ENCODE results near the gene OSBP2. TPM values are rescaled to one million over a fixed set of nuclear protein-coding genes. Genes with fewer than 3 reads are reported as not detected.

Gene OSBP2
- polyA plus RNA-seq, 2 donors = 2.5 to 2.7 TPM

GRCh38 chr22:30884211-30885000 lies 189.7 kb downstream of the OSBP2 start:
- no peak overlapping the region for H3K27ac ChIP-seq (ENCODE audit: low read depth in 2 of 2, low read length in 1 of 2)
- no peaks in the 10 kb centered on the region for H3K27me3 ChIP-seq (ENCODE audit: control insufficient read depth in 1 of 2, insufficient read depth in 2 of 2, low read length in 2 of 2)
- 88 to 92% methylated on average over 17 to 18 of the region's 18 CpGs for WGBS, 2 donors
- peaks cover 0 to 8% of the 10 kb centered on the region in 2 donors for H3K4me1 ChIP-seq (ENCODE audit: control insufficient read depth in 2 of 2, insufficient read depth in 2 of 2, low read length in 1 of 2)
- H3K9me3 ChIP-seq (ENCODE audit: control insufficient read depth in 2 of 2, insufficient read depth in 1 of 2, low read depth in 1 of 2, low read length in 1 of 2) = no peaks in the 10 kb centered on the region
- H3K36me3 ChIP-seq (ENCODE audit: control insufficient read depth in 2 of 2, insufficient read depth in 2 of 2, low read length in 1 of 2) = peaks cover 0 to 5% of the 10 kb centered on the region in 2 donors
- H3K4me3 ChIP-seq (ENCODE audit: low read depth in 1 of 2, low read length in 2 of 2) = no peak overlapping the region

- Histone ChIP-seq H3K27ac (ENCODE audit: low read depth in 2 of 2, low read length in 1 of 2) (no peak overlapping the region), H3K36me3 (ENCODE audit: control insufficient read depth in 2 of 2, insufficient read depth in 2 of 2, low read length in 1 of 2) (peaks cover 0 to 9% of the 10 kb centered on the region in 2 donors), H3K4me1 (ENCODE audit: control insufficient read depth in 2 of 2, insufficient read depth in 2 of 2, low read length in 1 of 2) (peaks cover 0 to 8% of the 10 kb centered on the region in 2 donors), H3K4me3 (ENCODE audit: low read depth in 1 of 2, low read length in 2 of 2) (no peak overlapping the region), H3K27me3 (ENCODE audit: control insufficient read depth in 1 of 2, insufficient read depth in 2 of 2, low read length in 2 of 2) (no peaks in the 10 kb centered on the region), H3K9me3 (ENCODE audit: control insufficient read depth in 2 of 2, insufficient read depth in 1 of 2, low read depth in 1 of 2, low read length in 1 of 2) (no peaks in the 10 kb centered on the region)
- 76 to 82% methylated on average over 5 of the region's 5 CpGs for WGBS, 2 donors
Observed at GRCh38 chr22:30885001-30885366, 190.3 kb downstream of the OSBP2 start.

GRCh38 chr22:30885591-30885990 lies 190.9 kb downstream of the OSBP2 start:
- 90 to 91% methylated on average over 9 of the region's 9 CpGs for WGBS, 2 donors
- Histone ChIP-seq H3K27me3 (ENCODE audit: control insufficient read depth in 1 of 2, insufficient read depth in 2 of 2, low read length in 2 of 2) (no peaks in the 10 kb centered on the region), H3K4me1 (ENCODE audit: control insufficient read depth in 2 of 2, insufficient read depth in 2 of 2, low read length in 1 of 2) (peaks cover 0 to 8% of the 10 kb centered on the region in 2 donors), H3K4me3 (ENCODE audit: low read depth in 1 of 2, low read length in 2 of 2) (no peak overlapping the region), H3K36me3 (ENCODE audit: control insufficient read depth in 2 of 2, insufficient read depth in 2 of 2, low read length in 1 of 2) (peaks cover 0 to 12% of the 10 kb centered on the region in 2 donors), H3K9me3 (ENCODE audit: control insufficient read depth in 2 of 2, insufficient read depth in 1 of 2, low read depth in 1 of 2, low read length in 1 of 2) (no peaks in the 10 kb centered on the region), H3K27ac (ENCODE audit: low read depth in 2 of 2, low read length in 1 of 2) (peak overlapping the region in 1 of 2 donors; percentile 2)

- Histone ChIP-seq H3K9me3 (ENCODE audit: control insufficient read depth in 2 of 2, insufficient read depth in 1 of 2, low read depth in 1 of 2, low read length in 1 of 2) (no peaks in the 10 kb centered on the region), H3K27ac (ENCODE audit: low read depth in 2 of 2, low read length in 1 of 2) (no peak overlapping the region), H3K36me3 (ENCODE audit: control insufficient read depth in 2 of 2, insufficient read depth in 2 of 2, low read length in 1 of 2) (peaks cover 0 to 17% of the 10 kb centered on the region in 2 donors), H3K4me1 (ENCODE audit: control insufficient read depth in 2 of 2, insufficient read depth in 2 of 2, low read length in 1 of 2) (peaks cover 0 to 2% of the 10 kb centered on the region in 2 donors), H3K27me3 (ENCODE audit: control insufficient read depth in 1 of 2, insufficient read depth in 2 of 2, low read length in 2 of 2) (no peaks in the 10 kb centered on the region), H3K4me3 (ENCODE audit: low read depth in 1 of 2, low read length in 2 of 2) (no peak overlapping the region)
- WGBS, 2 donors = 91 to 94% methylated on average over 11 of the region's 11 CpGs
Observed at GRCh38 chr22:30887453-30887852, 192.8 kb downstream of the OSBP2 start.

- peaks cover 0 to 2% of the 10 kb centered on the region in 2 donors for H3K4me1 ChIP-seq (ENCODE audit: control insufficient read depth in 2 of 2, insufficient read depth in 2 of 2, low read length in 1 of 2)
- H3K36me3 ChIP-seq (ENCODE audit: control insufficient read depth in 2 of 2, insufficient read depth in 2 of 2, low read length in 1 of 2) = peaks cover 0 to 20% of the 10 kb centered on the region in 2 donors
- no peak overlapping the region for H3K27ac ChIP-seq (ENCODE audit: low read depth in 2 of 2, low read length in 1 of 2)
- H3K4me3 ChIP-seq (ENCODE audit: low read depth in 1 of 2, low read length in 2 of 2) = no peak overlapping the region
- 86 to 96% methylated on average over 5 of the region's 5 CpGs for WGBS, 2 donors
- no peaks in the 10 kb centered on the region for H3K9me3 ChIP-seq (ENCODE audit: control insufficient read depth in 2 of 2, insufficient read depth in 1 of 2, low read depth in 1 of 2, low read length in 1 of 2)
- no peaks in the 10 kb centered on the region for H3K27me3 ChIP-seq (ENCODE audit: control insufficient read depth in 1 of 2, insufficient read depth in 2 of 2, low read length in 2 of 2)
Observed at GRCh38 chr22:30887861-30888260, 193.2 kb downstream of the OSBP2 start.

GRCh38 chr22:30889268-30889995 lies 194.8 kb downstream of the OSBP2 start:
- H3K27ac ChIP-seq (ENCODE audit: low read depth in 2 of 2, low read length in 1 of 2) = no peak overlapping the region
- H3K4me1 ChIP-seq (ENCODE audit: control insufficient read depth in 2 of 2, insufficient read depth in 2 of 2, low read length in 1 of 2) = peaks cover 0 to 2% of the 10 kb centered on the region in 2 donors
- no peak overlapping the region for H3K4me3 ChIP-seq (ENCODE audit: low read depth in 1 of 2, low read length in 2 of 2)
- H3K27me3 ChIP-seq (ENCODE audit: control insufficient read depth in 1 of 2, insufficient read depth in 2 of 2, low read length in 2 of 2) = no peaks in the 10 kb centered on the region
- H3K9me3 ChIP-seq (ENCODE audit: control insufficient read depth in 2 of 2, insufficient read depth in 1 of 2, low read depth in 1 of 2, low read length in 1 of 2) = no peaks in the 10 kb centered on the region
- 89 to 90% methylated on average over 17 of the region's 17 CpGs for WGBS, 2 donors
- peaks cover 0 to 22% of the 10 kb centered on the region in 2 donors for H3K36me3 ChIP-seq (ENCODE audit: control insufficient read depth in 2 of 2, insufficient read depth in 2 of 2, low read length in 1 of 2)

- H3K4me3 ChIP-seq (ENCODE audit: low read depth in 1 of 2, low read length in 2 of 2) = no peak overlapping the region
- no peaks in the 10 kb centered on the region for H3K9me3 ChIP-seq (ENCODE audit: control insufficient read depth in 2 of 2, insufficient read depth in 1 of 2, low read depth in 1 of 2, low read length in 1 of 2)
- WGBS, 2 donors = 90 to 91% methylated on average over 9 of the region's 9 CpGs
- H3K36me3 ChIP-seq (ENCODE audit: control insufficient read depth in 2 of 2, insufficient read depth in 2 of 2, low read length in 1 of 2) = peaks cover 0 to 22% of the 10 kb centered on the region in 2 donors
- H3K4me1 ChIP-seq (ENCODE audit: control insufficient read depth in 2 of 2, insufficient read depth in 2 of 2, low read length in 1 of 2) = no peaks in the 10 kb centered on the region
- H3K27ac ChIP-seq (ENCODE audit: low read depth in 2 of 2, low read length in 1 of 2) = no peak overlapping the region
- H3K27me3 ChIP-seq (ENCODE audit: control insufficient read depth in 1 of 2, insufficient read depth in 2 of 2, low read length in 2 of 2) = no peaks in the 10 kb centered on the region
Observed at GRCh38 chr22:30889996-30890480, 195.4 kb downstream of the OSBP2 start.

GRCh38 chr22:30890686-30891442 lies 196.2 kb downstream of the OSBP2 start:
- no peaks in the 10 kb centered on the region for H3K4me1 ChIP-seq (ENCODE audit: control insufficient read depth in 2 of 2, insufficient read depth in 2 of 2, low read length in 1 of 2)
- WGBS, 2 donors = 80 to 83% methylated on average over 17 of the region's 17 CpGs
- H3K36me3 ChIP-seq (ENCODE audit: control insufficient read depth in 2 of 2, insufficient read depth in 2 of 2, low read length in 1 of 2) = peaks cover 0 to 22% of the 10 kb centered on the region in 2 donors
- no peak overlapping the region for H3K4me3 ChIP-seq (ENCODE audit: low read depth in 1 of 2, low read length in 2 of 2)
- H3K27me3 ChIP-seq (ENCODE audit: control insufficient read depth in 1 of 2, insufficient read depth in 2 of 2, low read length in 2 of 2) = no peaks in the 10 kb centered on the region
- H3K27ac ChIP-seq (ENCODE audit: low read depth in 2 of 2, low read length in 1 of 2) = no peak overlapping the region
- no peaks in the 10 kb centered on the region for H3K9me3 ChIP-seq (ENCODE audit: control insufficient read depth in 2 of 2, insufficient read depth in 1 of 2, low read depth in 1 of 2, low read length in 1 of 2)

GRCh38 chr22:30891443-30891755 lies 196.7 kb downstream of the OSBP2 start:
- H3K36me3 ChIP-seq (ENCODE audit: control insufficient read depth in 2 of 2, insufficient read depth in 2 of 2, low read length in 1 of 2) = peaks cover 0 to 22% of the 10 kb centered on the region in 2 donors
- WGBS, 2 donors = 87 to 88% methylated on average over 8 of the region's 8 CpGs
- H3K27me3 ChIP-seq (ENCODE audit: control insufficient read depth in 1 of 2, insufficient read depth in 2 of 2, low read length in 2 of 2) = no peaks in the 10 kb centered on the region
- no peak overlapping the region for H3K27ac ChIP-seq (ENCODE audit: low read depth in 2 of 2, low read length in 1 of 2)
- H3K4me1 ChIP-seq (ENCODE audit: control insufficient read depth in 2 of 2, insufficient read depth in 2 of 2, low read length in 1 of 2) = no peaks in the 10 kb centered on the region
- no peak overlapping the region for H3K4me3 ChIP-seq (ENCODE audit: low read depth in 1 of 2, low read length in 2 of 2)
- H3K9me3 ChIP-seq (ENCODE audit: control insufficient read depth in 2 of 2, insufficient read depth in 1 of 2, low read depth in 1 of 2, low read length in 1 of 2) = no peaks in the 10 kb centered on the region

Measured in esophagus (tissue), 2 donors.